GM11168 (cell line): ENCODE results near the gene MTG1.
"Not testable (repeated sequence)": the region's sequence is repeated elsewhere in the genome, so short reads cannot be mapped to it uniquely, and the experiment has no call there.

Source experiments
- in situ Hi-C: fragments of 300-500 bp; cut with MboI; formaldehyde crosslinking; loops from one replicate; pipeline ENCODE4 v1.12.0; 2022; ENCODE audit warnings: low sequenced_read_pairs; ENCODE audit not compliant: unreplicated experiment

Gene MTG1

DNA sequence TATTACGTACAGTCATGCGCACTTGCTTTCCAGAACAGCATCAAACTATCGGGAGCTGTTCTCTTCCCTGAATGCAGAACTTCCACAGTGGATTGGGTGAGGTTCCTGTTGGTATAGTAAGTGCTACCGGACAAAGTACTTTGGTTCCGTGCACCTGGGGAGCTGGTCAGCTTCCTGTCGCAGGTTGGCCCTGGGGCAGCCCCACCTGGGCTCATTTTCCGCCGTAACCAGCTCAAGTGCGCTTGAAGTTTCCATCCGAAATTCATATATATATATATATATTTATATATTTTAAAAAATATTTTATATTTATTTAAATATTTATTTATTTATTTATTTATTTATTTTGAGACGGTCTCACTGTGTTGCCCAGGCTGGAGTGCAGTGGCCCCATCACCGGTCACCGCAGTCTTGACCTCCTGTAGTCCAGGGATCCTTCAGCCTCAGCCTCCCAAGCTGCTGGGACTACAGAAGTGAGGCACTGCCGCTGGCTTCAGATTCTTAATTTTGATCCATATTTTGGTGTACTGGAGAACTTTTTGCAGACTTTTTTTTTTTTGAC lies 66.3 kb downstream of the MTG1 start:
- in situ Hi-C loops, result no loop called here

DNA sequence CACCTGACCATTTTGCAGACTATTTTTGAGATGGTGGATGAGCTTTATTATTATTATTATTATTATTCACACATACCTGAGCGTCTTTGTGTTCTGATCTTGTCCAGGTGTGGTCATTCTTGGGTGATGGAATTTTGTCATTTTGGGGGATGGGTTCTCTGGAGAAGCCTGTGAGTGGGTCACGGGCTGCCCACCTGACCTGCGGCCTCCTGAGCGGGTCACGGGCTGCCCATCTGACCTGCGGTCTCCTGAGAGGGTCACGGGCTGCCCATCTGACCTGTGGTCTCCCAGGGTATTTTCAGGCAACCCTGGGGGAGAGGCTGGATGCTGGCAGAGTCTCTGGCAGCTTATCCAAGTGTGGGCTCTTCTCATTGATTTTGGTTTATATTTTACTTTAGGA lies 67.1 kb downstream of the MTG1 start:
- in situ Hi-C loops, result no loop called here

DNA sequence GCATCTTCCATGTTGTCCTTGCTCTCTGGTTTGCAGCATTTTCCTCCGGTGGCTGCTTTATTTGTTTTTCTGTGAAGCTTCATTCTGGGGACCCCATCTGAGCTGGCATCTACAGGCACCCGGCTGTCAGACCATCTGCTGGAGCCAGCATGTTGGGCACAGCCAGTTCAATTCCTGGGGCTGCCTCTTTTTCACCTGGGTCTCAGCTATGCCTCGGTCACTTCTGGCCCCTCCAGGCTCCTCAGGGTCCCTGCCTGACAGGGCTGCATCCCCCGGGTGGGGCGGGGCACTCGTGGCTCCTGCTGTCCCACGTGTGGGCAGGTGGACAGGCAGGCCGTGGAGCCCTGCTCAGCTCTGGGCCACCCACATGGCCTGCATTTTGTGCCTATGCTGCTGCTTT lies 67.9 kb downstream of the MTG1 start:
- in situ Hi-C loops, result no loop called here

DNA sequence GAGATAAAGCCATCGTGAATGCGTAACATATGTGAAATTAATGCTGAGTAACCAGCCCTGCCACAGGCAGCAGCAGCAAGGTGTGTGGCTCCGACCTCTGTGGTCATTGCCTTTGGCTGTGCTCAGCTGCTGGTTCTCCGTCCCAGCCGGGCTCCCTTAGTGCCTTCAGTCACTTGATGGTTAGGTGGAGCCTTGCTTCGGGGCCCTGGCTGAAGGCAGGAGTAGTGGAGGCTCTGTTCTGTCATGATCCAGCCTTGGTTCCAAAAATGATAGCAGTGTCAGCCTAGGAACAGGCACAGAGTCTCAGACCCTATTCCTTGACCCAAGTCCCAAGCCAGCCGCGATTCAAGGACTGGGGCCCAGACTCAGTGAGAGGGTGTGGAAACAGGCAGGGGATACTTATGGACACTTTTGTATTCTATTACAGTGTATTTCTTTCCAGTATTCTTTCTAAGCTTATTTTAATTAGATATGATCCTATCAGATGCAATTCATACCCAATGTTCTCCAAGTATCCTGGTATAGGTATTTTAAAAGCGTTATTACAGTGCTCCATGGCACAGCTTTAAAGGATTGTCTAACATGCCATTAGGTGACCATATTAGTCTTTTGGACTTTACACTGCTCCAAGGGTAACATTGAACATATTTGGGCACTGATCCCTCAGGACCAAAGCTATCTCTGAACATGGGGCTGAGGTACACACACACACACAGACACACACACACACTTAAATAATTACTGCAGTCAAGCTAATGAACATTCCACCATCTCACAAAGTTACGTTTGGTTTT lies 68.8 kb downstream of the MTG1 start:
- in situ Hi-C loops, result no loop called here

DNA sequence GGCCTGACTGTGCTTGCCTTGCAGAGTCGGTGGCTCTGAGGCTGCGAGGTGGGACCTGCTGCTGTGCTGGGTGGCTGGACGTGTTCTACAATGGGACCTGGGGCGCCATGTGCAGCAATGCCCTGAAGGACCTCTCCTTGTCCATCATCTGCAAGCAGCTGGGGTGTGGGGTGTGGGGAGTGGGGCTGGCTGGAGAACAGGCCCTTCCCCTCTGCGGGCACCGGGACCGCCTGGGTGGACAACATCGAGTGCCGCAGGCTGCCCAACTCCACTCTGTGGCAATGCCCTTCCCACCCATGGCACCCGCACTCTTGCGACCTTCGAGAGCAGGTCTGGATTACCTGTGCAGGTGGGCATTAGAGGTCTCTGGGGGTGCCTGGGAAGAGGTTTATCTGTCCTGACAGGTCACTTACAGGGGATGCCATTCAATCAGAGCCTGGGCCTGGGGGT lies 70.7 kb downstream of the MTG1 start:
- in situ Hi-C loops, result no loop called here

DNA sequence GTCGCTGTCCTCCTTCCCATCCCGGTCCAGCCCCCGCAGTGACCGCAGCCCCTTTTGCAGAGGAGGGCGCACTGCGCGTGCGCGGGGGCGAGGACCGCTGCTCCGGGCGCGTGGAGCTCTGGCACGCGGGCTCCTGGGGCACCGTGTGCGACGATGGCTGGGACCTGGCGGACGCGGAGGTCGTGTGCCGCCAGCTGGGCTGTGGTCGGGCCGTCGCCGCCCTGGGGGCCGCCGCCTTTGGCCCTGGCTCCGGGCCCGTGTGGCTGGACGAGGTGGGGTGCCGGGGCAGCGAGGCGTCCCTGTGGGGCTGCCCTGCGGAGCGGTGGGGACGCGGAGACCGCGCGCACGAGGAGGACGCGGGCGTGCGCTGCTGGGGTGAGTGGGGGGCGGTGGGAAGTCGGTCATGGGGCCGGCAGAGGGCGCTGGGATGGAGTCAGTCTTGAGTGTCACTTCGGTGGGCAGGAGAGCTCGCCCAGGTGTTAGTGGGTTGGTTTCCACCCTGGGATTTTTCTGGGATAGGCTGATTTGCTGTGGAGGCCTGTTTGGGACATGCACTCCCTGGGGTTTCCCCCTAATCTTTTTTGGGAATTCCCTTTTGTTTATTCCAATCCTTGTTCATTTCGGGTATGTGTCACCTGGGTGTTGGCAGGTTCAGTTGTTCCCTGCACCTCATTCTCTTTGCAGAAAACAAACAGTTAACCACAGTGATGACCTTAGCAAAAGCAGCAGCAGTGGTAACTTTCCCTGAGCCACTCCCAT lies 71.4 kb downstream of the MTG1 start:
- in situ Hi-C loops, result no loop called here

DNA sequence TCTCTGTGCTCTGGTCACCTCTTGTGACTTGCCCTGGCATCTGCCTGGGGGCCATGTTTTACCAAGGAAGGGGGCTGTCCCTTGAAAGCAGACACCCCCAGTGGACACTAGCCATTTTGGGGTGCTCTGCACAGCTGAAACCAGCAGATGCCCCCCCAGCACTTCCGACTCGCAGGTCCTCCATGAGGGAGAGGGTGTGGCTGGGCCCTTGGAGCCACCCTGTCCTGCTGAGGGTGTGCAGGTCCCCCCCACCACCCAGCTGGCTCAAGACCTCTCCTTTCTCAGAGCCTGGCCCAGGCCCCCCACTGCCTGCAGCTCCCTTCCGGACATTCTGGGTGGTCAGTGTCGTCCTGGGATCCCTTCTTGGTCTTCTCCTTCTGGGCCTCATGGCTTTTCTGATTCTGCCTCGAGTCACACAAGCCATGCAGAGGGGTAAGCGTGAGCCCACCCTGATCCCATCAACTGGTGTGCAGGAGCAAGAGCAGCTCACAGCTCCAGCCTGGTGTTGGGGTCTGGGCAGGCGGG lies 72.1 kb downstream of the MTG1 start:
- in situ Hi-C loops, result no loop called here

DNA sequence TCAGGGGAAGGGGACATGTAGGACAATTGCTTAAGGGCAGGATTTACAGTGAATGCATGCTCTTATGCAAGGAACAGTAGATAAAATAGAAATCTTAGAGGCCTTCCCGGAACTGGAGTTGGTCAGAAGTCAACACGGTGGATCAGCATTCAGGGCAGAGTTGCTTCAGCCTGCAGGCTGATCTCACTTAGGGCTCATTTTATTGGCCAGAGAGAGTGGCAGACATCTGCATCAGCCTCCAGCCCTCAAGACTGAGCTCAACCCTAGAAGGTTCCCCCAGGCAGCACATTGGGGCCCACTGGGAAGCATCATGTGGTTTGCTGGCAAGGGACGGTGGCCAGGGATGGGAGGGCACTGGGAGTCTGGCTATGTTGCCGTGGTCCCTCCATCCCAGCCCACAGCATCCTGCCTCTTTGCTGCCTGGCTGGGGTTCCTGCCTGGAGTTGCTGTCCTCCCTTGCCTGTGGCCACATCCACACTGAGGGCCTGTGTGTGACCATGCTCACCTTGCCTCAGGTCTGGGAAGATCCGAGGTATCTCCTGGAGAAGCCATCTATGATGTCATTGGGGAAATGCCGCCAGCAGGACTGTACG lies 72.8 kb downstream of the MTG1 start:
- in situ Hi-C loops, result no loop called here

DNA sequence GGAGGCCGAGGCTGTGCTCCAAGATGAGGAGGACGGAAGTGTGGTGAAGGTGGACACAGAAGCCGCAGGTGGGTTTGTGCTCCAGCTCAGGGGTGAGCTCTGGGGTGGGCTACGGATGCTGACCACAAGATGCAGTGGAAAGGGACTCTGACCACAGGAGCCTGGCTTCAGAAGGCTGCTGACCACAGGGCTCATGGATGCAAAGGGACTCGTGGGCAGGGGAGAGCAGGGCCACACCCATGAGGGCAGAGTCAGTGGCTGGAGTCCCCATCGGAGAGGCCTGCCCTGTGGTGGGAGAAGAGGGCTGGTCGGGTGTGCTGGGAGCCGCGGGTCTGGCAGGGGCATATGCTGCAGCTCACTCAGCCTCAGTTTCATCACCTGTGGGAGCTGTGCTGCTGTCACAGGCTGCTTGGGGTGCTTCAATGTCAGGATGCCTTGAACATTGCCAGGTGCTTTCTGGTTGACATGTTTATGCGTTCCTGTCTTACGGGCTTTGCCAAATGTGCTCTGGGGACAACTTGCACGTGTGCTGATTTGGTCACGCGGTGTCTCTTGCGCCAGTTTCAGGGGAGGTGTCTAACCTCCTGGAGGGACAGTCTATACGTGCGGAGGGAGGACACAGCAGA lies 73.4 kb downstream of the MTG1 start:
- in situ Hi-C loops, result no loop called here

DNA sequence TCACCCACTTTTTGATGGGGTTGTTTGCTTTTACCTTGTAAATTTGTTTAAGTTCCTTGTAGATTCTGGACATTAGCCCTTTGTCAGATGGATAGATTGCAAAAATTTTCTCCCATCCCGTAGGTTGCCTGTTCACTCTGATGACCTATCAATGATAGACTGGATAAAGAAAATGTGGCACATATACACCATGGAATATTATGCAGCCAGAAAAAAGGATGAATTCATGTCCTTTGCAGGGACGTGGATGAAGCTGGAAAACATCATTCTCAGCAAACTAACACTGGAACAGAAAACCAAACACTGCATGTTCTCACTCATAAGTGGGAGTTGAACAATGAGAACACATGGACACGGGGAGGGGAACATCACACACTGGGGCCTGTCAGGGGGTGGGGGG lies 75.2 kb downstream of the MTG1 start:
- in situ Hi-C loops, result not testable (repeated sequence)

DNA sequence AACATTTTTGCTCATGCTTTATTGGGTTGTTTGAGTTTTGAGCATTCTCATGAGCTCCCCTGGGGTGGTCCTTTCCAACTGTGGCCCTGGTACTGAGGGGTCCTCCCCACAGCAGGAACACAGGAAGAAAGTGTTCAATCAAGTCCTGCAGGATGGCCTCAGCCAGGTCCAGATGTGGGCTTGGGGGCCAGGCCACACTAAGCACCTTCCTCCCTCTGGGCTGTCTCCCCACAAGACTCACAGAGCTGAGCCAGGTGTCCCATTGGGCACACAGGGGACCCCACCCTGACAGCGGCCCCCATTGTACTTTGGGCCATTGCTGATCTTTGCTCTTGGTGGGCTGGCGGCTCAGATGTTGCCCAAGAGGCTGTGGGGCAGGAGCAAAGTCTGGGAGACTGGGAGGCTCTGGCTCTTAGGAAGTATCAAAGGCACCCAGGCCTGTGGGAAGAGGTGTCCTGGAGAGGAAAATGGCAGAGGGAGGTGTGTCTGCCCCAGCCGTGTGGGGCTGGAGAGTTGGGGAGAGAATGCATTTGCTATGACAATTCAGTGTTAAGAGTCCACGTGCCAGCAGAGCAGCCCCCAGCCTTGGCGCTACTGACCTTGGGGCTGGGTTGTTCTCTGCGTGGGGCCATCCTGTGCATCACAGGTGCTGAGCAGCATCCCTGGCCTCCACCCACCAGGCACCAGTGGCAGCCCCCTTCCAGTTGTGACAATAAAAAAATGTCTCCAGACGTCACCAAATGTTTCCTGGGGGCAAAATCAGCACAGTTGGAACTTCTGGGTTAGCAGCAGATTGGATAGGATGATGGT lies 77.5 kb downstream of the MTG1 start:
- in situ Hi-C loops, result no loop called here
